GM20000 (cell line): ENCODE measurements around the gene MROH9.

ENCODE experiments used
- DNase-seq: peaks from one replicate; pipeline ENCODE4 v3.0.0; 2012; ENCODE audit warnings: low spot score
- CTCF ChIP-seq: IDR thresholded peaks from 2 replicates; pipeline ENCODE4 v1.5.1; 2012; ENCODE audit warnings: mild to moderate bottlenecking, control low read depth; ENCODE audit errors: extremely low read depth, missing control alignments

MROH9 gene

GRCh38 chr1:170935231-170935630 is at the start of gene MROH9:
MROH9 (plus strand) TSS chr1:170935534; CDS start chr1:170945557, 10,023 bp downstream.
- no peak for DNase-seq
- TF ChIP-seq CTCF, result no peak

GRCh38 chr1:170885551-170885950 is 49.8 kb upstream of the MROH9 start:
- DNase-seq, result no peak
- no peak for TF ChIP-seq CTCF

- no peak for DNase-seq
- TF ChIP-seq CTCF, result no peak
Measured at GRCh38 chr1:170886460-170886859, 48.9 kb upstream of the MROH9 start.

GRCh38 chr1:170887726-170888125 is 47.6 kb upstream of the MROH9 start:
- DNase-seq, result no peak
- TF ChIP-seq CTCF, result no peak

- no peak for TF ChIP-seq CTCF
- no peak for DNase-seq
Measured at GRCh38 chr1:170891872-170892271, 43.5 kb upstream of the MROH9 start.

GRCh38 chr1:170893655-170894297 is 41.6 kb upstream of the MROH9 start:
- no peak for DNase-seq

GRCh38 chr1:170903961-170904360 is 31.4 kb upstream of the MROH9 start:
- no peak for TF ChIP-seq CTCF
- DNase-seq, result no peak

More at GRCh38 chr1:170893655-170894297, 41.6 kb upstream of the MROH9 start:
- TF ChIP-seq CTCF, result no peak
